ENCODE data around the gene OBP2B.

DNA sequence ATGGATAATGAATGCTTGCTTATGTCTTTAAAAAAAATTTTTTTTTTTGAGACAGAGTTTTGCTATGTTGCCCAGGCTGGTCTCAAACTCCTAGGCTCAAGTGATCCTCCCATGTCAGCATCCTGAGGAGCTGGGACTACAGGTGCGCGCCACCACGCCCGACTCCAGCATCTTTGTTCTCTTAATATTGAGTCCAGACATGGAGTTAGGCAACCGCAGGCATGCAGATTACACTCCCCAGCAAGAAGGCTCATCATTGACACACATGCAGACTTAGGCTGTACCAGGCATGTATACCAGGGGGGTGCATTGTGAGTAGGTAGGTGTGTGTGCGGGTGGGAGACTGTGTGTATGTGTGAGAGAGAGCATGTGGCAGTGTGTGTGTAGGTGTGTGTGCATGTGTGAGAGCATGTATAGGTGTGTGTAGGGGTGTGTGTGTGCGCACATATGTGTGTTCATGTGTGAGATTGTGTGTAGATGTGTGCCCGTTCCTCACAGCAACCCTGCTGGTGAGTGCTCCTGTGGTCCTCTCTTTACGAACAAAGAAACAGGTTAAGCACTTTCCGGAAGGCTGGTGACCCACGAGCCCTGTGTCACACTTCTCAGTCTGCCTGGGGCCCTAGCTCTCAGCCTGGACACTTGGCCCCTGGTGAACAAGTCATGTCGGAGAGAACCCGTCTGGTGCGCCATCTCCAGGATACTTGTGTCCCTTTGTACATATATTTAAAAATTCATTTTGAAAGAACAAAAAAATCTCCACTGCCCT, 6.2 kb downstream of the OBP2B start:
- TF ChIP-seq EZH2 (IDR thresholded peaks at IDR 0.05): no peak
- no peak for TF ChIP-seq POLR2AphosphoS5 (IDR thresholded peaks at IDR 0.05; ENCODE audit: borderline replicate concordance, low read depth, low read length)
